ENCODE measurements around the gene PARP2.

DNA sequence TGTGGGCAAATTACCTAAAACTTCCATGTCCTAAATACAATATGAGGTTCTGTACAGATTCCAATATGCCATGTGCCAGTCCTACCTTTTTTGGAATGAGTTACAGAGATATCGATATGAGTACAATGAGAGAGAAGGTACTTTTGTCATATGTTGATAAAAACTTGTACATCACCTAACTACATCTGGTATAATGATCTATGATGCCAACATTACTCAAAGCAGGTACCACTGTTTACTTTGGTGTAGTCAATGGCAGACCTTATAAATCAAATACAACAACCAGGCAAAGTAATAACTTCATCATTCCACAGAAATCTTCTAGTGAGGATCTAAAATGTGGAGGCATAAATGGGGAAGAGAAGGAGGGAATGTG lies 57.1 kb downstream of the PARP2 start:
- TF ChIP-seq, protein P1, sequence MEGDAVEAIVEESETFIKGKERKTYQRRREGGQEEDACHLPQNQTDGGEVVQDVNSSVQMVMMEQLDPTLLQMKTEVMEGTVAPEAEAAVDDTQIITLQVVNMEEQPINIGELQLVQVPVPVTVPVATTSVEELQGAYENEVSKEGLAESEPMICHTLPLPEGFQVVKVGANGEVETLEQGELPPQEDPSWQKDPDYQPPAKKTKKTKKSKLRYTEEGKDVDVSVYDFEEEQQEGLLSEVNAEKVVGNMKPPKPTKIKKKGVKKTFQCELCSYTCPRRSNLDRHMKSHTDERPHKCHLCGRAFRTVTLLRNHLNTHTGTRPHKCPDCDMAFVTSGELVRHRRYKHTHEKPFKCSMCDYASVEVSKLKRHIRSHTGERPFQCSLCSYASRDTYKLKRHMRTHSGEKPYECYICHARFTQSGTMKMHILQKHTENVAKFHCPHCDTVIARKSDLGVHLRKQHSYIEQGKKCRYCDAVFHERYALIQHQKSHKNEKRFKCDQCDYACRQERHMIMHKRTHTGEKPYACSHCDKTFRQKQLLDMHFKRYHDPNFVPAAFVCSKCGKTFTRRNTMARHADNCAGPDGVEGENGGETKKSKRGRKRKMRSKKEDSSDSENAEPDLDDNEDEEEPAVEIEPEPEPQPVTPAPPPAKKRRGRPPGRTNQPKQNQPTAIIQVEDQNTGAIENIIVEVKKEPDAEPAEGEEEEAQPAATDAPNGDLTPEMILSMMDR (IDR thresholded peaks at IDR 0.05; ENCODE audit: low read length) = no peak
- no peak for TF ChIP-seq EZH2 (optimal IDR thresholded peaks at IDR 0.05; ENCODE audit: low read depth, low read length)
